ENCODE results near the gene SEMA7A. TPM values are rescaled to one million over a fixed set of nuclear protein-coding genes. Genes with fewer than 3 reads are reported as not detected.

Gene SEMA7A
- total RNA-seq, 3 donors from 2014 or later: 1.6 to 3.7 (median 3.0) TPM

- intact Hi-C loops (cut with DNase I, micrococcal nuclease): no loop called here
- no peak for TF ChIP-seq CTCF (IDR thresholded peaks at IDR 0.05)
Observed at GRCh38 chr15:74466570-74466969, 32.8 kb upstream of the SEMA7A start.

GRCh38 chr15:74464897-74465296 is 31.1 kb upstream of the SEMA7A start:
- no peak overlapping the region for H3K4me3 ChIP-seq

More at GRCh38 chr15:74466570-74466969, 32.8 kb upstream of the SEMA7A start:
- peaks cover 12% of the 10 kb centered on the region for H3K4me1 ChIP-seq (ENCODE audit: low read depth)
- no peak for DNase-seq
- no peak overlapping the region for H3K4me3 ChIP-seq
- H3K36me3 ChIP-seq (ENCODE audit: low read depth): no peaks in the 10 kb centered on the region
- no peaks in the 10 kb centered on the region for H3K9me3 ChIP-seq
- no peak for ATAC-seq

GRCh38 chr15:74464216-74464615 is 30.5 kb upstream of the SEMA7A start:
- DNase-seq (no peak), ATAC-seq (no peak)
- Histone ChIP-seq H3K4me1 (ENCODE audit: low read depth) (peaks cover 12% of the 10 kb centered on the region), H3K9me3 (no peaks in the 10 kb centered on the region), H3K36me3 (ENCODE audit: low read depth) (no peaks in the 10 kb centered on the region), H3K4me3 (no peak overlapping the region)
- intact Hi-C loops (cut with DNase I, micrococcal nuclease): no loop called here
- TF ChIP-seq CTCF (IDR thresholded peaks at IDR 0.05): no peak

More at GRCh38 chr15:74464897-74465296, 31.1 kb upstream of the SEMA7A start:
- Histone ChIP-seq H3K9me3 (no peaks in the 10 kb centered on the region), H3K4me1 (ENCODE audit: low read depth) (peaks cover 12% of the 10 kb centered on the region), H3K36me3 (ENCODE audit: low read depth) (no peaks in the 10 kb centered on the region)
- ATAC-seq: no peak
- intact Hi-C loops (cut with DNase I, micrococcal nuclease): no loop called here
- TF ChIP-seq CTCF (IDR thresholded peaks at IDR 0.05): no peak
- DNase-seq: no peak

- Histone ChIP-seq H3K4me3 (no peak overlapping the region), H3K4me1 (ENCODE audit: low read depth) (peaks cover 12% of the 10 kb centered on the region), H3K9me3 (no peaks in the 10 kb centered on the region), H3K36me3 (ENCODE audit: low read depth) (no peaks in the 10 kb centered on the region)
- DNase-seq (no peak), ATAC-seq (no peak)
- intact Hi-C loops (cut with DNase I, micrococcal nuclease): no loop called here
- TF ChIP-seq CTCF (IDR thresholded peaks at IDR 0.05): no peak
Observed at GRCh38 chr15:74463634-74464033, 29.9 kb upstream of the SEMA7A start.

GRCh38 chr15:74461847-74462511 is 28.2 kb upstream of the SEMA7A start:
- TF ChIP-seq CTCF (IDR thresholded peaks at IDR 0.05): no peak
- ATAC-seq (no peak), DNase-seq (no peak)
- Histone ChIP-seq H3K9me3 (no peaks in the 10 kb centered on the region), H3K4me3 (no peak overlapping the region), H3K36me3 (ENCODE audit: low read depth) (no peaks in the 10 kb centered on the region), H3K4me1 (ENCODE audit: low read depth) (peaks cover 12% of the 10 kb centered on the region)
- intact Hi-C loops (cut with DNase I, micrococcal nuclease): no loop called here
